SK-N-SH treated with all-trans-retinoic acid at 6 μM for 48 hours (cell line): ENCODE results near the gene CD200.

ENCODE experiments used
- ATAC-seq: fragments of 200-7000 bp; cut with Tn5 transposase; 3 replicates; pipeline ENCODE4 v1.9.1; 2020; ENCODE audit warnings: mild to moderate bottlenecking, moderate library complexity
- ARNTL ChIP-seq: fragments of 450-650 bp; formaldehyde crosslinking; IDR thresholded peaks from 2 replicates; pipeline ENCODE4 v1.5.0; 2020; ENCODE audit warnings: low read depth, mild to moderate bottlenecking, moderate library complexity, borderline replicate concordance
- BACH2 ChIP-seq: fragments of 250-450 bp; sonication (Bioruptor Pico); IDR thresholded peaks from 2 replicates; pipeline ENCODE4 v1.9.0; 2021; ENCODE audit warnings: mild to moderate bottlenecking, borderline replicate concordance
- CSDC2 ChIP-seq: fragments of 250-450 bp; sonication (Bioruptor Pico); IDR thresholded peaks from 2 replicates; pipeline ENCODE4 v1.5.0; 2020; ENCODE audit warnings: mild to moderate bottlenecking, moderate library complexity
- CSRNP3 ChIP-seq: fragments of 250-450 bp; sonication (Bioruptor Pico); IDR thresholded peaks from 2 replicates; pipeline ENCODE4 v1.5.1; 2021; ENCODE audit warnings: mild to moderate bottlenecking, moderate library complexity
- ESRRG ChIP-seq: fragments of 250-450 bp; sonication (Bioruptor Pico); IDR thresholded peaks from 2 replicates; pipeline ENCODE4 v1.6.1; 2021; ENCODE audit warnings: mild to moderate bottlenecking
- OSR1 ChIP-seq: fragments of 250-450 bp; sonication (Bioruptor Pico); IDR thresholded peaks from 2 replicates; pipeline ENCODE4 v1.8.0; 2022; ENCODE audit warnings: moderate library complexity, mild to moderate bottlenecking, inconsistent platforms
- SNAI2 ChIP-seq: fragments of 250-450 bp; sonication (Bioruptor Pico); IDR thresholded peaks from 2 replicates; pipeline ENCODE4 v1.5.0; 2020; ENCODE audit warnings: mild to moderate bottlenecking, moderate library complexity
- TCF4 ChIP-seq: fragments of 250-450 bp; sonication (Bioruptor Pico); IDR thresholded peaks from 2 replicates; pipeline ENCODE4 v1.8.0; 2021; ENCODE audit warnings: mild to moderate bottlenecking, moderate library complexity, borderline replicate concordance
- TSHZ2 ChIP-seq: fragments of 250-450 bp; sonication (Bioruptor Pico); IDR thresholded peaks from 2 replicates; pipeline ENCODE4 v1.5.0; 2020; ENCODE audit warnings: mild to moderate bottlenecking, moderate library complexity
- ZC3H10 ChIP-seq: fragments of 250-450 bp; sonication (Bioruptor Pico); IDR thresholded peaks from 2 replicates; pipeline ENCODE4 v1.5.1; 2021; ENCODE audit warnings: mild to moderate bottlenecking, moderate library complexity
- ZNF565 ChIP-seq: fragments of 450-650 bp; formaldehyde crosslinking; conservative IDR thresholded peaks from 2 replicates; pipeline ENCODE4 v1.5.0; 2020; ENCODE audit warnings: low read depth, mild to moderate bottlenecking, moderate library complexity
- TF ChIP-seq, protein P1 (sequence below): fragments of 250-450 bp; sonication (Bioruptor Pico); IDR thresholded peaks from 2 replicates; pipeline ENCODE4 v1.8.0; 2021; ENCODE audit warnings: low read depth, mild to moderate bottlenecking, moderate library complexity, borderline replicate concordance

CD200 gene

DNA sequence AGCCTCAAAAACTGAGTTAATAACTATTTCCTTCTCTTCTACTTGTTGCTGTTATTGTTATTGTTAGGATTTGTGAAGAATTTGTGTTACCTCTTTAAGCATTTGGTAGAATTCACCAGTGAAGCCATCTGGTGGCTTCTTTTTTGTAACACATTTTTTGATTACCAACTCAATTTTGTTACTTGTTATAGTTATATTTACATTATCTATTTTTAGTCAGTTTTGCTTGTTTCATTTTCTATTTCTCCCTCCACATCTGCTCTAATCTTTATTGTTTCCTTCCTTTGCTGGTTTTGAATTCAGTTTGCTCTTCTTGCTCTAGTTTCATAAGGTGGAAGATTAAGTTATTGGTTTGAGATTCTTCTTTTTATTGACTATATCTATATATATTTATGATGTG, 35.2 kb upstream of the CD200 start (continued):
- TF ChIP-seq TSHZ2 (CRISPR knock-in tag), result no peak
- no peak for TF ChIP-seq SNAI2
- TF ChIP-seq, all 23 proteins: peak for 0

- no peak for ATAC-seq
- TF ChIP-seq TSHZ2 (CRISPR knock-in tag), result no peak
- TF ChIP-seq TCF4, result no peak
- no peak for TF ChIP-seq SNAI2
- no peak for TF ChIP-seq ARNTL (CRISPR knock-in tag)
- TF ChIP-seq OSR1 (CRISPR knock-in tag), result no peak
- no peak for TF ChIP-seq ZNF565 (CRISPR knock-in tag)
- no peak for TF ChIP-seq ZC3H10 (CRISPR knock-in tag)
- TF ChIP-seq CSDC2 (CRISPR knock-in tag), result no peak
- TF ChIP-seq, protein P1, sequence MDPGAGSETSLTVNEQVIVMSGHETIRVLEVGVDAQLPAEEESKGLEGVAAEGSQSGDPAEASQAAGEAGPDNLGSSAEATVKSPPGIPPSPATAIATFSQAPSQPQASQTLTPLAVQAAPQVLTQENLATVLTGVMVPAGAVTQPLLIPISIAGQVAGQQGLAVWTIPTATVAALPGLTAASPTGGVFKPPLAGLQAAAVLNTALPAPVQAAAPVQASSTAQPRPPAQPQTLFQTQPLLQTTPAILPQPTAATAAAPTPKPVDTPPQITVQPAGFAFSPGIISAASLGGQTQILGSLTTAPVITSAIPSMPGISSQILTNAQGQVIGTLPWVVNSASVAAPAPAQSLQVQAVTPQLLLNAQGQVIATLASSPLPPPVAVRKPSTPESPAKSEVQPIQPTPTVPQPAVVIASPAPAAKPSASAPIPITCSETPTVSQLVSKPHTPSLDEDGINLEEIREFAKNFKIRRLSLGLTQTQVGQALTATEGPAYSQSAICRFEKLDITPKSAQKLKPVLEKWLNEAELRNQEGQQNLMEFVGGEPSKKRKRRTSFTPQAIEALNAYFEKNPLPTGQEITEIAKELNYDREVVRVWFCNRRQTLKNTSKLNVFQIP (CRISPR knock-in tag), result no peak
- TF ChIP-seq ESRRG (CRISPR knock-in tag), result no peak
Measured at GRCh38 chr3:112298781-112299180, 34.2 kb upstream of the CD200 start.

GRCh38 chr3:112302150-112302830, 30.7 kb upstream of the CD200 start:
- no peak for TF ChIP-seq OSR1 (CRISPR knock-in tag)
- TF ChIP-seq TCF4, result peak; percentile 21; the same call in 1 of the 2 replicates
- no peak for ATAC-seq

DNA sequence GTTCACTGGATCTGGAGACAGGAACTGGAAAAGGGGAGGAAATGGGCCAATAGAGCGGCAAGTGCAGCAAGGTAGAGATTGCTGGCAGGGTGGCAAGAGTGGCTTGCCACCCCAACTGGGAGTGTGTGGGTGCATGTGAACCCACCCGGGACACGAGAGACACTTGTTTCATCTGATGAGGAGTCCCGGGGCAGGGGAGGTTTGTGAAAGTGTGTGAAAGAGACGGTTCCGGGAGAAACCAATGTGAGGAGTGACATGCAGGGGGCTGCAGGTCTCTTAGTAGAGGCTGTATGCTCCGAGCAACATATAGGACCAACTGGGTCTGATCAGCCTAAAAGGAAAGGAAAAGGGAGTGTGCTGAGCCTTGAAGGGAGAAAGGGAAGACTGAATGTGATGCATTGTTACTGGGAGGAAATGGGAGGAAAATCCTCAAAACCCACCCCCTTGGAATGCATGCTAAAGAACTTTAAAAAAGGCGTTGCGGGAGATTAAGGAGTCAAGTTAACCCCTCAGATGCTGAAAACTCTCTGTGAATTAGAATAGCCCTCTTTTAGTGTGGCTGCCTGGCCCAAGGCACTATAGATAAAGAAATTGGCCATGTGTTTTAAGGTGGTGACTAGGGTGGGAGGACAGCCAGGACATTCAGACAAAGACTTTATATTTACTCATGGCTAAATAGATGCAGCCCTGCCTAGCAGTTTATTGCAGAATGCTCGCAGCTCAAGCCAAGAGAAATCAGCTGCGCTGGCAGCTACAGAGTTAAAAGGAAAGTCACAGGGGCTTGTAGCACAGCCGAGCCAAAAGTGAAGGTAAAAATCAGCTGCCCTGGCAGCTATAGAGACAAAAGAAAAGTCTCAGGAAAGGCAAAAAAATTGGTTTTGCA, 29.8 kb upstream of the CD200 start:
- ATAC-seq, result peak; percentile 69
- no peak for TF ChIP-seq TCF4

DNA sequence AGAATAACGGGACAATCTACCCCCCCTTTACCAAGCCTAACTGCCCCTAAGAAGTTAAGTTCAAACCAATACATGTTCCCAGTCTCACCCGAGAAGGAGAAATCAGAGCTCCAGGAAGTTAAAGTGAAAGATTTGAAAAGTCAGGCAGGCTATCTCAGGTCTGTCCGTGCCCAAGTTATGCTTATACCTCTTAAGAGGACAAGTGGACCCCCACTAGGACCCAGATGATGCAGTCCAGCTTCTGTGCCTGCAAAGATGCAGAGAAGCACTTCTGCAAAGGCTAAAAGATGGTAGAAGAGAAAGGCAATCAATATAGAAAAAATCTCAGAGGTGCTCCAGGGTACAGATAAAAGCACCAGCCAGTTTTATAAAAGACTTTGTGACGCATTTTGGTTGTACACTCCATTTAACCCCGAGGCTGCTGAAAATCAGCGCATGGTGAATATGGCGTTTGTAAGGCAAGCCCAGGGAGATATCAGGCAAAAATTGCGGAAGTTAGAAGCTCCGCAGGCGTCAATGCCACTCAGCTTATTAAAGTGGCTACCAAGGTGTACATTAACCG, 29.1 kb upstream of the CD200 start:
- peak; percentile 86 for ATAC-seq
- TF ChIP-seq BACH2 (CRISPR knock-in tag) (no peak), ARNTL (CRISPR knock-in tag) (no peak), TSHZ2 (CRISPR knock-in tag) (no peak), CSRNP3 (no peak)
